ENCODE results near the gene FIGNL2. TPM values are rescaled to one million over a fixed set of nuclear protein-coding genes. Genes with fewer than 3 reads are reported as not detected.

FIGNL2 gene
- polyA plus RNA-seq, 2 of the 4 experiments (the other 2 are of a cell fraction) = 0.26 to 0.46 TPM

DNA sequence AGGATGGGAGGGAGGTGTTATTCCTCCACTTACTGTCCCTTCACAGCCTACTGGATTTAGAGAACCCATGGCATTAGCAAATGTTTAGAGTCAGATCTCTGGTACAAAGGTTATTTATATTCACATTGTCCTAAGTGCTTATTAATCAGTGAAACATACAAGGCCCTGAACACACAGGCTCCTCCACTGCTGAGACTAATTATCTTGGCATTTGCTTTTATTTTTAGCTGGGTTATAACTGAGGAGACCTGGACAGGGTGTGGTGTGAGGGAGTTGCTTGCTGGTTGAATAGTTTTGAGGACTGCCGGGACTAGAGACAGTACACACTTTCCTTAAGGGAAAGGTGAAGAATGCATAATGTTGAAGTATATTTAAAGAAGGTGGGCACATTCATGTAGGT is 77.5 kb downstream of the FIGNL2 start:
- Histone ChIP-seq H3K4me1 (peaks cover 11% of the 10 kb centered on the region; the same call in 2 of the 3 replicates), H3K4me2 (no peak overlapping the region), H3K4me3 (no peak overlapping the region), H3K9me3 (peaks cover 8% of the 10 kb centered on the region), H3K27ac (0 out of 6 replicates have a peak overlapping the region, but pooled peaks of 1 of the 2 experiments have one; percentile 11)
- 86% methylated on average over 1 of the region's 1 CpG for WGBS (ENCODE audit: missing lambda C conversion rate)
- POLR2A ChIA-PET = no interaction called here
- TF ChIP-seq ZFP36 (IDR thresholded peaks at IDR 0.05; ENCODE audit: borderline replicate concordance, partially characterized antibody) (no peak), POLR2AphosphoS2 (conservative IDR thresholded peaks at IDR 0.05; ENCODE audit: low read length) (no peak), FOXS1 (CRISPR knock-in tag; IDR thresholded peaks at IDR 0.05) (no peak), KDM5A (IDR thresholded peaks at IDR 0.05) (no peak), NR3C1 (IDR thresholded peaks at IDR 0.05) (no peak), EHF (CRISPR knock-in tag; IDR thresholded peaks at IDR 0.05) (no peak), TP53 (CRISPR knock-in tag; IDR thresholded peaks at IDR 0.05) (no peak), FOSL2 (IDR thresholded peaks at IDR 0.05) (no peak), FOSL2 (CRISPR knock-in tag; IDR thresholded peaks at IDR 0.05) (no peak), CHD2 (IDR thresholded peaks at IDR 0.05; ENCODE audit: low read length, partially characterized antibody) (no peak), HEYL (CRISPR knock-in tag; IDR thresholded peaks at IDR 0.05) (no peak), POLR2A (IDR thresholded peaks at IDR 0.05; ENCODE audit: low read length) (no peak), KDM1A (IDR thresholded peaks at IDR 0.05; ENCODE audit: low read depth) (no peak), EP300 (IDR thresholded peaks at IDR 0.05) (no peak)
- TF ChIP-seq, protein P1, sequence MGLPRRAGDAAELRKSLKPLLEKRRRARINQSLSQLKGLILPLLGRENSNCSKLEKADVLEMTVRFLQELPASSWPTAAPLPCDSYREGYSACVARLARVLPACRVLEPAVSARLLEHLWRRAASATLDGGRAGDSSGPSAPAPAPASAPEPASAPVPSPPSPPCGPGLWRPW (IDR thresholded peaks at IDR 0.05) = no peak
- CTCF ChIA-PET = interaction anchor here (0.7 kb wide), 1 partner anchor 10 kb away, joined by 3 read pairs; no protein-coding TSS in a partner anchor
- ATAC-seq (no peak), DNase-seq (ENCODE audit: low read depth in 1 of 2, low spot score in 1 of 2) (no peak), FAIRE-seq (no peak)

Other genes with a start within 250 kb of the FIGNL2 start
- not detected in 2 replicates for gene ANKRD33, start 39.4 kb upstream of the FIGNL2 start, polyA plus RNA-seq (2011; rRNA removed)
- gene ANKRD33, start 39.4 kb upstream of the FIGNL2 start, polyA plus RNA-seq (2017; fragmentation: RNase III; extraction: RNeasy Plus Mini Kit Qiagen cat#74134 plus additional on column Dnase treatment) = not detected in 3 replicates
- 0.03 and 0.22 TPM in 2 replicates for gene ACVRL1, start 58.8 kb upstream of the FIGNL2 start, polyA plus RNA-seq (2011; rRNA removed)
- 0.05 TPM in 1 of 3 replicates, not detected in the others for gene ACVRL1, start 58.8 kb upstream of the FIGNL2 start, polyA plus RNA-seq (2017; fragmentation: RNase III; extraction: RNeasy Plus Mini Kit Qiagen cat#74134 plus additional on column Dnase treatment)
- 18.4 and 20.1 TPM in 2 replicates for gene ACVR1B, start 103.0 kb upstream of the FIGNL2 start, polyA plus RNA-seq (2011; rRNA removed)
- gene ACVR1B, start 103.0 kb upstream of the FIGNL2 start, polyA plus RNA-seq (2017; fragmentation: RNase III; extraction: RNeasy Plus Mini Kit Qiagen cat#74134 plus additional on column Dnase treatment) = 13.2 to 15.2 TPM (median 14.6 TPM) in 3 replicates
- gene TAMALIN, start 158.2 kb upstream of the FIGNL2 start, polyA plus RNA-seq (2011; rRNA removed) = 0.22 and 0.35 TPM in 2 replicates
- 0.16 to 0.30 TPM (median 0.29 TPM) in 3 replicates for gene TAMALIN, start 158.2 kb upstream of the FIGNL2 start, polyA plus RNA-seq (2017; fragmentation: RNase III; extraction: RNeasy Plus Mini Kit Qiagen cat#74134 plus additional on column Dnase treatment)
- 81.3 and 89.6 TPM in 2 replicates for gene NR4A1, start 202.7 kb upstream of the FIGNL2 start, polyA plus RNA-seq (2011; rRNA removed)
- gene NR4A1, start 202.7 kb upstream of the FIGNL2 start, polyA plus RNA-seq (2017; fragmentation: RNase III; extraction: RNeasy Plus Mini Kit Qiagen cat#74134 plus additional on column Dnase treatment) = 24.7 to 39.6 TPM (median 28.7 TPM) in 3 replicates
- gene ATG101, start 221.3 kb upstream of the FIGNL2 start, polyA plus RNA-seq (2011; rRNA removed) = 124 and 141 TPM in 2 replicates
- 81.3 to 87.9 TPM (median 82.6 TPM) in 3 replicates for gene ATG101, start 221.3 kb upstream of the FIGNL2 start, polyA plus RNA-seq (2017; fragmentation: RNase III; extraction: RNeasy Plus Mini Kit Qiagen cat#74134 plus additional on column Dnase treatment)
- gene SMIM41, start 231.0 kb upstream of the FIGNL2 start, polyA plus RNA-seq (2011; rRNA removed) = not detected in 2 replicates
- gene SMIM41, start 231.0 kb upstream of the FIGNL2 start, polyA plus RNA-seq (2017; fragmentation: RNase III; extraction: RNeasy Plus Mini Kit Qiagen cat#74134 plus additional on column Dnase treatment) = not detected in 3 replicates

Data from A549 (cell line).